Measurements from ENCODE around the gene RHOG. TPM values are rescaled to one million over a fixed set of nuclear protein-coding genes. Genes with fewer than 3 reads are reported as not detected.
"Not testable (repeated sequence)": the region's sequence is repeated elsewhere in the genome, so short reads cannot be mapped to it uniquely, and the experiment has no call there.

RHOG gene
- total RNA-seq, 1 donor from 2014 or later = 24.2 TPM

DNA sequence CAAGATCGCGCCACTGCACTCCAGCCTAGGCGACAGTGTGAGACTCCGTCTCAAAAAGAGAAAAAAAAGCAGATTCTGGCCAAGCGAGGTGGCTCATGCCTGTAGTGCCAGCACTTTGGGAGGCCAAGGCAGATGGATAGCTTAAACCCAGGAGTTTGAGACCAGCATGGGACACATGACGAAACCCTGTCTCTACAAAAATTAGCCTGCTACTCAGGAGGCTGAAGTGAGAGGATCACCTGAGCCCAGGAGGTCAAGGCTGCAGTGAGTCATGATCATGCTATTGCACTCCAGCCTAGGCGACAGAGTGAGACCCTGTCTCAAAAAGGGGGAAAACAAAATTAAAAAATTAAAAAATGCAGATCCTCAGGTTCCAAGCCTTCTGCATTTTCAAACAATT is 18.4 kb downstream of the RHOG start:
- DNase-seq (ENCODE audit: low spot score in 2 of 2, unreplicated experiment in 2 of 2) = no peak
- Mint-ChIP-seq H3K36me3 (peaks cover 12% of the 10 kb centered on the region), H3K27me3 (ENCODE audit: low read depth) (no peaks in the 10 kb centered on the region), H3K27ac (no peak overlapping the region), H3K4me1 (no peaks in the 10 kb centered on the region), H3K4me3 (no peak overlapping the region), H3K9me3 (no peaks in the 10 kb centered on the region)
- TF ChIP-seq, protein P1, sequence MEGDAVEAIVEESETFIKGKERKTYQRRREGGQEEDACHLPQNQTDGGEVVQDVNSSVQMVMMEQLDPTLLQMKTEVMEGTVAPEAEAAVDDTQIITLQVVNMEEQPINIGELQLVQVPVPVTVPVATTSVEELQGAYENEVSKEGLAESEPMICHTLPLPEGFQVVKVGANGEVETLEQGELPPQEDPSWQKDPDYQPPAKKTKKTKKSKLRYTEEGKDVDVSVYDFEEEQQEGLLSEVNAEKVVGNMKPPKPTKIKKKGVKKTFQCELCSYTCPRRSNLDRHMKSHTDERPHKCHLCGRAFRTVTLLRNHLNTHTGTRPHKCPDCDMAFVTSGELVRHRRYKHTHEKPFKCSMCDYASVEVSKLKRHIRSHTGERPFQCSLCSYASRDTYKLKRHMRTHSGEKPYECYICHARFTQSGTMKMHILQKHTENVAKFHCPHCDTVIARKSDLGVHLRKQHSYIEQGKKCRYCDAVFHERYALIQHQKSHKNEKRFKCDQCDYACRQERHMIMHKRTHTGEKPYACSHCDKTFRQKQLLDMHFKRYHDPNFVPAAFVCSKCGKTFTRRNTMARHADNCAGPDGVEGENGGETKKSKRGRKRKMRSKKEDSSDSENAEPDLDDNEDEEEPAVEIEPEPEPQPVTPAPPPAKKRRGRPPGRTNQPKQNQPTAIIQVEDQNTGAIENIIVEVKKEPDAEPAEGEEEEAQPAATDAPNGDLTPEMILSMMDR (IDR thresholded peaks at IDR 0.05; ENCODE audit: unreplicated experiment) = no peak

DNA sequence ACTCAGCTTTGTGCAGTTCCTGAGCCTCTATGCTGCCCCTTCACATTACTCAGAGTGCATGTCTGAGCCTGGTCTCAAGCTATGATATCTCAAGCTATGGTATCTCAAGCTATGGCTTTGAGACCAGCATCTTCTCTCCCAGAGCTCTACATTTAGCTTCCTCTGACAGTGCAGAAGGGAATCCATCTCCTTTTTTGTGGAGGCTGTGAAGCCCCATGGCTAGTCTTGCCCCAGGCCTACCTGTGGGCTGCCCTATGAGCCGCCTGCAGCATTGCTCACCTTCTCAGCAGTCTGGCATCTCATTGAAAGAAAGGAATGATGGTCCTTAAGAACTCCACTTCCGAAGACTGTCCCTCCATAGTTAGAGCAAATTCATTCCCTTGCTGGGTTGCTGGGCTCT is 19.8 kb downstream of the RHOG start:
- H3K9me3 Mint-ChIP-seq = no peaks in the 10 kb centered on the region
- H3K4me3 Mint-ChIP-seq = no peak overlapping the region
- TF ChIP-seq, protein P1 (IDR thresholded peaks at IDR 0.05; ENCODE audit: unreplicated experiment) = no peak
- no peak for DNase-seq (ENCODE audit: low spot score in 2 of 2, unreplicated experiment in 2 of 2)
- H3K36me3 Mint-ChIP-seq = peaks cover 11% of the 10 kb centered on the region
- H3K27me3 Mint-ChIP-seq (ENCODE audit: low read depth) = no peaks in the 10 kb centered on the region
- no peaks in the 10 kb centered on the region for H3K4me1 Mint-ChIP-seq
- H3K27ac Mint-ChIP-seq = no peak overlapping the region

DNA sequence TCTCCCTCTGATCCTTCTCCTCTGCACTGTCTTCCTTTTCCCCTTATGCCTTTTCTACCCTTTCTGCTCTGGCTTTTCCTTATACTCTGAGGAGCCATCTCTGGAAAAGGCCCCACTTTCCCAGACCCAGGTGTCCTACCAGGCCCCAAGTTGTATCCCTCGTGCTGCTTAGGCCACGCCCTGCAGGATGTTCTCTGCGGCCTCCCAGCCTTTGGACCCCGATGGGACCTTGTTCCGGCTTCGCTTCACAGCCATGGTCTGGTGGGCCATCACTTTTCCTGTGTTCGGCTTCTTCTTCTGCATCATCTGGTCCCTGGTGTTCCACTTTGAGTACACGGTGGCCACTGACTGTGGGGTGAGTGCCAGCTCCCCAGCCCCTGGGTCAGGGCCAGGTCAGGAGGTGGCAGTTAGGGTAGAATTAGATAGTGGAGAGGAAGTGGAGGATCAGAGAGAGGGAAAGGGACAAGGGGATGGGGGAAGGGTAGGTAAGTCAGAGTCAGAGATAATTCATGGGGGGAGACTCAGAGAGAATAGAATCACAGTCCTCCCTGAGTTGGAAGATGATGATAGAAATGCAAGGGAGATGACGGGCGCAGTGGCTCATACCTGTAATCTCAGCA is 23.5 kb downstream of the RHOG start:
- H3K36me3 Mint-ChIP-seq = peaks cover 5% of the 10 kb centered on the region
- H3K4me3 Mint-ChIP-seq = no peak overlapping the region
- TF ChIP-seq, protein P1 (IDR thresholded peaks at IDR 0.05; ENCODE audit: unreplicated experiment) = no peak
- H3K27me3 Mint-ChIP-seq (ENCODE audit: low read depth) = no peaks in the 10 kb centered on the region
- no peak for DNase-seq (ENCODE audit: low spot score in 2 of 2, unreplicated experiment in 2 of 2)
- H3K9me3 Mint-ChIP-seq = no peaks in the 10 kb centered on the region
- H3K4me1 Mint-ChIP-seq = no peaks in the 10 kb centered on the region
- no peak overlapping the region for H3K27ac Mint-ChIP-seq

- H3K27ac Mint-ChIP-seq = no peak overlapping the region
Observed at GRCh38 chr11:3816673-3817072, 24.1 kb downstream of the RHOG start.

GRCh38 chr11:3815845-3816244 is 24.9 kb downstream of the RHOG start:
- Mint-ChIP-seq H3K27me3 (ENCODE audit: low read depth) (no peaks in the 10 kb centered on the region), H3K4me3 (no peak overlapping the region), H3K4me1 (no peaks in the 10 kb centered on the region), H3K27ac (no peak overlapping the region), H3K9me3 (no peaks in the 10 kb centered on the region), H3K36me3 (peaks cover 5% of the 10 kb centered on the region)
- TF ChIP-seq, protein P1 (IDR thresholded peaks at IDR 0.05; ENCODE audit: unreplicated experiment) = no peak
- DNase-seq (ENCODE audit: low spot score in 2 of 2, unreplicated experiment in 2 of 2) = no peak

More at GRCh38 chr11:3816673-3817072, 24.1 kb downstream of the RHOG start:
- H3K27me3 Mint-ChIP-seq (ENCODE audit: low read depth) = no peaks in the 10 kb centered on the region
- H3K4me3 Mint-ChIP-seq = no peak overlapping the region
- H3K36me3 Mint-ChIP-seq = peaks cover 5% of the 10 kb centered on the region
- DNase-seq (ENCODE audit: low spot score in 2 of 2, unreplicated experiment in 2 of 2) = no peak
- H3K4me1 Mint-ChIP-seq = no peaks in the 10 kb centered on the region
- TF ChIP-seq, protein P1 (IDR thresholded peaks at IDR 0.05; ENCODE audit: unreplicated experiment) = no peak
- H3K9me3 Mint-ChIP-seq = no peaks in the 10 kb centered on the region

DNA sequence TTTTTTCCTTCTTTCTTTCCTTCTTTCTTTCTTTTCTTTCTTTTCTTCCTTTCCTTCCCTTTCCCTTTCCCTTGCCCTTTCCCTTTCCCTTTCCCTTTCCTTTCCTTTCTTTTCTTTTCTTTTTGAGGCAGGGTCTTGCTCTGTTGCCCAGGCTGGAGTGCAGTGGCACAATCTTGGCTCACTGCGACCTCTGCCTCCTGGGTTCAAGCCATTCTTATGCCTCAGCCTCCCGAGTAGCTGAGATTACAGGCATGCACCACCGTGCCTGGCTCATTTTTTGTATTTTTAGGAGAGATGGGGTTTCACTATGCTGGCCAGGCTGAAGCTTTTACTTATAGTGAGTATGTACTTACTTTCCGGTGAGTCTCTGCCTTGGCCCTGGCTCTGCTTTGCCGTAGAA is 25.9 kb downstream of the RHOG start:
- not testable (repeated sequence) for H3K27me3 Mint-ChIP-seq (ENCODE audit: low read depth); H3K36me3 Mint-ChIP-seq; H3K9me3 Mint-ChIP-seq; H3K27ac Mint-ChIP-seq; DNase-seq (ENCODE audit: low spot score in 2 of 2, unreplicated experiment in 2 of 2); H3K4me1 Mint-ChIP-seq; H3K4me3 Mint-ChIP-seq

Measured in mesothelial cell of epicardium (in vitro differentiated cells).